A172 (cell line): ENCODE data around the gene PARD6G. TPM values are rescaled to one million over a fixed set of nuclear protein-coding genes. Genes with fewer than 3 reads are reported as not detected.
"Not testable (repeated sequence)": the region's sequence is repeated elsewhere in the genome, so short reads cannot be mapped to it uniquely, and the experiment has no call there.

Experiments
- DNase-seq: peaks from one replicate; pipeline ENCODE4 v3.0.0-alpha.2; 2015; ENCODE audit warnings: low spot score
- total RNA-seq: library from RNA; depleted of rRNA; stranded (reverse); fragments of >200 nt; shearing (Covaris generic); gene quantifications from 2 replicates; pipeline ENCODE4 v1.2.3, GENCODE V29; 2014

The PARD6G gene
- total RNA-seq, 1 experiment from 2014 or later: 8.8 TPM

DNA sequence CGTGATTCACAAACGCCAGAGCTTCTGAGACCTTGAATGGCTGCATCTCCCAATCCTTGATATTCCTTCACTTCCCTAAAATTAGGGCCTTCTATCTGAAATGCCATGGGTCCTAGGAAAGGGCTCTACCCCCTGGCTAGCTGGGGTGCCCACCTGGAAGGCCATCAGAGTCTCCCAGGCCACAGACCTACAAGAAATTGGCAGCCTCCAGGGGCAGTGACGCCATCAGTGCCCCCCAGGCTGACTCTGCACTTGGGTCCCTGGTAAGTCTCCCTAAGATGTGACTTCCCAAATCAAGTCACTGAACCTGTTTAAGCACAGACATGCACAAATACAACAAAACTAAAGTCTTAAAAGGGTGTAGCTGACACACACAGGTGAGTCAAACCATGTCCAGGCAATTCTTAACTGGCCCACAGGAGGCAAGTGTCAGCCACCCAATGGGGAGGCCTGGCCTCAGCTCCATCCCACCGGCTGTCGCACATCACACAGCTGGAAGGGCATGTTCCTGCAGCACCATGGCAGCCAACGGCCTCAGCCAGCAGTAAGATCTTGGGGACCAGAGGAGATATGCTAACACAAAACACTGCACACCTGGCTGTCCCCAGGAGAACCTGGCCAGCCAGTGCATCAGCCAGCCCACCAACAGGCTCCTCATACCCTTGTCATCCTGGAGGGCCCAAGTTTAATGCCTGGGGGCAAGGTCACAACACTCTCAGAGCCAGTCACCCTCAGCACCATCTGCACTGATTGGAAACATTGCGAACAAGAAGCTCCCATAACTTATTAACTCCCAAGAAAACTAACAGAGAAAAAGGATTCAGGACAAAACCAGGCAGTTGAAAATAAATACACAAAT, 5.2 kb downstream of the PARD6G start:
- DNase-seq: no peak

DNA sequence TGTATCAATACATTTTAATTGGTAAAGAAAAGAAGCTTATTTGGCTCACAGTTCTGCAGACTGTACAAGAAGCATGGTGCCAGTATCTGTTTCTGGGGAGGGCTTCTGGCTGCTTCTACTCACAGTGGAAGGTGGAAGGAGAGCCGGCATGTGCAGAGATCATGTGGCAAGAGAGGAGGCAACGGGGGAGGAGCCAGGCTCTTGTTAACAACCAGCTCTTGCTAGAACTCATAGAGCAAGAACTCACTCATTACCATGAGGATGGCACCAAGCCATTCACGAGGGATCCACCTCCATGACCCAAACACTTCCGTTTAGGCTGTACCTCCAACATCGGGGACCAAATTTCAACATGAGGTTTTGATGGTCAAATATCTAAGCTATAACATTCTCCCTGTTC, 7.5 kb downstream of the PARD6G start:
- DNase-seq: no peak

DNA sequence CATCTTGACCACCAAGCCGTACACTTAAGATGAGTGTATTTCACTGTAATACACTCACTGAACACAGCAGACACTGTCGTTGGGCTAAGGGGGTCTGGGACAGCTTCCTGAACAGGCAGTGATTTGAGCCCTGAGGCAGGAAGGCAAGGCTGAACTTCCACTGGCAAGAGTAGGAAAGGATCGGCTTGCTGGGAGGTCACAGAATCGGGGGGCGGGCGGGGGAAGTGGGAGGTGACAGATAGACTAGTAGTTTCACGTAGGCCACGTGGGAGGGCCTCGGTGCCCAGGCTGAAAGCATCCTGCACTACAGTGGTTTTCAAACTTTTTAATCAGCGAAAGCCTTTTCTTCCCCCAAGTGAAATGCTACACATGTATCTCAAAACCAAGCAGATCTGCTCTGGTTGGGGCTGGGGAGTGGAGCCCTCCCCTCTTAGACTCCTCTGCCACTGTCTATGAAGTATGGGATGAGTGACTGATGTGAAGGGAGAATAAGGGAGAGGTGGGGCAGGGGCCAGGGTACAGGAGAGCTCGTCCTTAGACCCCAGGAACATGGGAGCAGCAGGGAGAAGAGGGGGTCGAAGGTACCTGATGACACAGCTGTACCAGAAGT, 8.6 kb downstream of the PARD6G start:
- no peak for DNase-seq

DNA sequence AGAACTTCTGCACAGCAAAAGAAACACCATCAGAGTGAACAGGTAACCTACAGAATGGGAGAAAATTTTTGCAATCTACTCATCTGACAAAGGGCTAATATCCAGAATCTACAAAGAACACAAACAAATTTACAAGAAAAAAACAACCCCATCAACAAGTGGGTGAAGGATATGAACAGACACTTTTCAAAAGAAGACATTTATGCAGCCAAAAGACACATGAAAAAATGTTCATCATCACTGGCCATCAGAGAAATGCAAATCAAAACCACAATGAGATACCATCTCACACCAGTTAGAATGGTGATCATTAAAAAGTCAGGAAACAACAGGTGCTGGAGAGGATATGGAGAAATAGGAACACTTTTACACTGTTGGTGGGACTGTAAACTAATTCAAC, 9.8 kb downstream of the PARD6G start:
- DNase-seq: not testable (repeated sequence)

DNA sequence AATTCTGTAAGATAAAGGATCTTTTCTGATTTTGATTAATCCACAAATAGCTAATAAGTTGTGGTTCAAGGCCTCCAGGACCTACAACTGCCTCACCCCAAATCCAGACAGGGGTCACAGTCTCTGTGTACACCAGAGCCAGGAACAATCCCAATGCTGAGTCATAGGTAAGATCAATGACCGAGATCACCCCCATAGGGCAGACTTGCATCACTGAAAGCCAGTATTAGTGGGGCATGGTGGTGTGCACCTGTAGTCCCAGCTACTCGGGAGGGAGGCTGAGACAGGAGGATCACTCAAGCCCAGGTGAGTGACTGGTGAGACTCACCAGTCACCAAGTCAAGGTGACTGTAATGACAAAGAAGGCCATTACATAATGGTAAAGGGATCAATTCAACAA, 12.9 kb downstream of the PARD6G start:
- no peak for DNase-seq

DNA sequence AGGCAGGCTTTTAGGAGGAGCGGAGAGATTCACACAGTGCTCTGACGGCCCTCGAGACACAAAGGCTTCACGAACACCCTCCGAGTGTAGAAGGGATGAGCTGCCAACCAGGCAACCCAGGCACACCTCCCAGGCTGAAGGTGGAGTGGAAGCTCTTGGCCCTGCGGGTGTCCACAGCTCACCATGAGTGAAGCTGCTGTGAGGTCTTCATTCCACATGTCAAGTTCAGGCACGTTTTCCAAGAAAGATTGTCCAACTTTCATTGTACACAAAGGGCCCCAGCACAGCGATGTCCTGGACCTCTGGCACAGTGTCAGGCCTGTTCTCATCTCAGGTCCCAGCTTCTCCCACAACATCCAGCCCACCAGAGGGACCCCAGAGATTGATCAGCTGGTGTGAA, 13.4 kb downstream of the PARD6G start:
- DNase-seq: no peak

DNA sequence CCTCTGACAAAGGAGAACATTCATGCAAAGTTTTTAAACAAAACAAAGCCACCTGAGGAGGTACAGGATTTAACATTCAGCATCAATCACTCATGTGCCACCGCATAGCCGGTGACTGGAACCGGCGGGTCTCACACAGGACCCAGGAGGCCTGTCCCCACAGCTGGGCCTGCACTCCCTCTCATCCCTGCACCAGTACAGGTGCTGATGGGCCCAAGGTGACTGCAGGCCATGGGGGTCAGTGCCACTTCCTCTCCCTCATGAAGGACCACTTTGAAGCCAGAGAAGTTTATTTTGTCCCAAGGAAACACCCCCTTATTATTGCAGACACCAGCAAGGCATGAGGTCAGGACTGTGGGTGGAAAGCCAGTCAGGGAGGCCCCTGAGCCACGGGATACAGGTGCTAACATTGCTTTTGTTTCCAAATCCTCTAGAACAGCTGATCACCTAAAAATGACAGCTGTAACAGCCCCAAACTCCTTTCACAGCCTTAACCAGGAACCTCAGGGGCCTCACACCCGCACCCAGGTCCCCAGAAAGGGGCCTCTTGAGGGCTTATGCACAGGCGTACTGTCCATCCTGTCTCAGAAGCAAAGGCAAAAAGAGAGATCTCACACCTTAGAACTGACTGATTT, 14.0 kb downstream of the PARD6G start:
- DNase-seq: no peak

DNA sequence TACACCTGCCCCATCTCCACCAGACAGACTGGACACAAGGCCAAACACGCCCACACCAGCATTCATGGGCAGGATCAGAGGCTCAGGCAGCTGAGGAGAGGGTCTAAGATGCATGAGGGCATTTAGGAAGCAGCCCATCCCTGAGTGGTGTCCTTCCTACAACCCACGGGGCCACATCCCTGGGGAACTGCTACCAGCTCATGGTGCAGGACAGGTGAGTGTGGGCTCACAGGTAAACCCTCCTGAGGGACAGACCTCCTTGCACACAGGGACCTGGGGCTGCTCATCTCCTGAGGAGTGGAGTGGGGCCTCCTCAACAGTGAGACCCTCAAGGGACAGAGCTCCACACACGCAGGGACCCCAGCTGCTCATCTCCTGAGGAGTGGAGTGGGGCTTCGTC, 14.6 kb downstream of the PARD6G start:
- DNase-seq: no peak

DNA sequence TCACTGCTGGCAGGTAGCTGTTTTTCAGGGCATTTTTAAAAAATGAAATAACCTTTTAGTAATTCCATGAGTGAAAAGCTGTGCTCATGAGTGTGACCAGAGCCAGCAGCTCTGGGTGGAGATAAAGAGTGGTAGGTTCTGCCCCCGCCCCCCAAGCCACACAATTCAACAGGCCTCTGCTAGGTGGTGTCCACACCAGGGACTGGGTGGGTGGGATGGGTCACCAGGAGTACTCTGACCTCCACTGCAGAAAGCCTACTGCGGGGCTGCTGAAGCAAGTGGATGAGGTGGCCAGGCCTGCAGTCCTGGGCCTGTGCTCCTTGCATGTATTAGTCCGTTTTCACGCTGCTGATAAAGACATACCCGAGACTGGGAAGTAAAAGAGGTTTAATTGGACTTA, 15.3 kb downstream of the PARD6G start:
- DNase-seq: no peak

DNA sequence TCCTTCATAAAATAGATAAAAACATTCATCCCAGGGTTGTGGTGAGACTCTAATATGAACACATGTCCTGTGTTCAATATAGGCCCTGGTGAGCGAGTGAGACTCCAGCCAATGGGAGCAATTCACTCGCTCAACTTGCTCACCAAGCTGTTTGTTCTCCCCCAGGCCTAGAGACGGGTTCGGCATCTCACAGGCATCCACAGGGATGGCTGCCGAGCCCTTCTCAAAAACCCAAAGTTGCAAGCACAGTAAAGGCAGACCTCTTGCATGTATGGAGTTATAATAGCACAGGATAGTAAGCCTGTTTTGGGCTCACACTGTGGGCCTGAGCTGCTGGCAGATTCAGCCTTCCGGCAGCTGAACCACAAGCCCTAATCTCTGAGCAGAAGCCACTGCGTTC, 15.7 kb downstream of the PARD6G start:
- no peak for DNase-seq

DNA sequence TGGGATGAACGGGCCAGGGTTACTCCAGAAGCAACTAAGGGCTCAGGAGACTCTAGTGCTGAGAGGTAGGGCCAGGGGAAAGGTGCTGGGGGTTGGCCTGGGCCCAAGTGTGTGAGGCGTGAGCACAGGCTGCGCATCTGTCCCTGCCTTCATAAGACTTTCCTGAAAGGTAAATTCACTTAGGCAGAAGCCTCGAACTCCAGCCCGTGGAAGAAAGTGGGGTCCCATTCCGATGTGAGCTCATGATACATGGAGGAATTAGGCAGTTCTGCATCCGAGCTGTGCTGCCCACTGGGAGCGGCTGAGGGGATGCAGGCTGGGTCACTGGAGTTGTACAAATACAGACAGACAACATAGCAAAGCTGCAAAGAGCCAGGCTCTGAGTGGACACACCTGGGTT, 16.2 kb downstream of the PARD6G start:
- DNase-seq: no peak

DNA sequence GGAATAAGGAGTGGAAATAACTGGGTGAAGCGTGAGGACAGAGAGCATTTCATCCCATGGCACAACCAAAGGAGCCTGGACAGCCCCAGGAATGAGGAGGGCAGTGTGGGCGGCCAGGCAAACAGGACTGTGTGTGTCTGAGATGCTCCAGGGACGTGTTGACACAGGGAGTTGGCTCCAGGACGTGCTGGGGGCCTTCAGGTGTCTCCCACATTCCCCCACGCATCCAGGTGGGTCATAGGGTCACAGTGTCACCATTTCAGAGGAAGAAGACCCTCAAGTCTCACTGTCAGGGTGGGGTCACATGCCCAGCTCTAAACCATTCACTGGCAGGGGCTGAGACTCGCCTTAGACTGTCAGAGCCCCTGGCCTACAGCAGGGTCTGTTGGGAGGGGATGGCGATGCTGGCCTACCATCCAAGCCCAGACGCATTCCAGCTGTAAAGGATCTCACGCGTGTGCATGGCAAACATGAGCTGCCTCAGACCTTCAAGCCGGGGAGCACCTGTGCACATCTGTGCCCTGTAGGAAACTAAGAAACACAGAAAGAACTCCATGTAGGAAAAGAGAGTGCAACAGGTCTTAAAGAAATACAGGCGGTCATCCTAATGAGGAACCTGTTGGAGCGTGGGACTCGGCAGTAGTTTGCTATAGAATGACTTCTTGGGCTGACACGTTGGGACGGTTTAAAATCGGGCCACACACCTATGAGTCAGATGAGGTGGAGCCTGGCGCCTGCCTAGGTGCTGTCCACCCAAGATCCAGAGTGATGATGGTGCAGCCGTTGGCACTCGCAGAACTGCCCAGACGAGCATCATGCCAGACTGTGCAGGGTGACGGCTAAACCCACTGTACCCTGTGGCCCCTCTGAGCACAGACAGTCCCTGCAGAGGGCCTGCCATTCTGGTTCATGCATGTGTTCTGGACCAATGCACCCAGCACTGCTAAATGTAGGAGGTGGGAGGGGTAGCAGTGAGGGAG, 17.3 kb downstream of the PARD6G start:
- no peak for DNase-seq

DNA sequence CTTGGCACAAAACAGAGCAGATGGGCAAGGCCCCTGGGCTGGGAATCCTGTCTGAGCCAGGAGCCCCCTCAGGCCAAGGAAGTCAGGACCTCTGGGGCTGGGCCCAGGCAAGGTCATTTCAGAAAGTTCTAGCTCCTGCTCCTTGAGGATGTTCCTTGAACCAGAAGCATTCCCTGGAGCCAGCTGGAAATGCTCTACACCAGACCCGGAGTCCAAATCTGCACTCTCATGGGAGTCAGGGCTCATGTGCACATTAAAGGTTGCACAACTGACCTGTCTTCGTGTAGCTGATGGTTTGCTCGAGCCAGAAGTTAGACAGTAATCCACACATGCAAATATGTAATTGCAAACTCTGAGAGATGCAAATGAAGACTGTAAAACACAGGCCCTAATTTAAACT, 18.0 kb downstream of the PARD6G start:
- DNase-seq: no peak

DNA sequence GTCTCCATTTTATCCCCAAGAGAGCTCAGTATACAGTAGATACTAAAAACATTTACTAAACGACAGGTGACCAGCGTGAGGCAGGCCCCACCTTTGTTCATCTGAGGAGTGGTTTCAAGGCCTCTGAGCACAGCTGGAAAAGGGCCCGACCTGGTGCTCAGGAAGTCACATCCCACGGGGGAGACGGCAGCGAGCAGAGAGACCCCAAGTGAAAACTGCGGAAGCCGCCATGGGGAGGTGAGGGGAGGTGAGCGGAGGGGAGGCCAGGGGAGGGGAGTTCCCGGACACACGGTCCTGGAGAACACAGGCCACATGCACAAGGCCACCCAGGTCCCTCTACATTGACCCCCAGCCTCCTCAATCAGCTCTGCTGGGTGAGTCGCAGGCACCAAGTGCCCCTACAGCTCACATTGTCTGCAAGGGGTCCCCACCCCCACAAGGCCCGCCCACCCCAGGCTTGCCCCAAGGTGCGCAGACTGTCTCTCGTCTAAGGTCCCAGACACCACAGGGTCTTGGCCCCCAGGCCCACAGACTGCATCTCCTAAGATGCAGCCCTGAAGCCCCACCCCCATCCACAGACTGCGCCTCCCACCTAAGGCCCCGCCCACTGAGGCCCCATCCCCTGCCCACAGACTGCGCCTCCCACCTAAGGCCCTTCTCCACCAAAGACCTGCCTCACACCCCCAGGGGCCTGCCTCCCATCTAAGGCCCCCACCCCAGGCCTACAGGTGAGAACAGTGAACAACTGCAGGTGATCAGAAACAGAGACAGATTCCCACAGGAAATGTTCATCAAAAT, 19.1 kb downstream of the PARD6G start:
- no peak for DNase-seq

DNA sequence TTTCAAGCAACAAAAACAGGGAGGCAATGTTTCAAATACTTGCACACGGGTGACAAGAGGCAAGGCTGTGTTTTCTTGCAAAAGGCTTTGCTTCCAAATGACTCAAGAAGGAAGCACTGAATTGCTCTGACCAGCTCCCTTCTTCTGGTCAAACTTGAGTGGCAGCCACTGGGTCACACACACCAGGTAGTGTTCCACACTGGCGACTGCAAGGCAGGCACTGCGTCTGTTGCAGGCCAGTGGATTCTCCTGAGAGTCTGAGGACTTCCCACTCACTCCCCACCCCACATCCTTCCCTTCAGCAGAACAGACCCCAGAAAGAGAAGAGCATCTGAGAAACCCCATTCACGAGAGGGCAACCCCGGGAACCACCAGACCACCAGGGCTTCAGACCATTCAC, 19.8 kb downstream of the PARD6G start:
- no peak for DNase-seq

DNA sequence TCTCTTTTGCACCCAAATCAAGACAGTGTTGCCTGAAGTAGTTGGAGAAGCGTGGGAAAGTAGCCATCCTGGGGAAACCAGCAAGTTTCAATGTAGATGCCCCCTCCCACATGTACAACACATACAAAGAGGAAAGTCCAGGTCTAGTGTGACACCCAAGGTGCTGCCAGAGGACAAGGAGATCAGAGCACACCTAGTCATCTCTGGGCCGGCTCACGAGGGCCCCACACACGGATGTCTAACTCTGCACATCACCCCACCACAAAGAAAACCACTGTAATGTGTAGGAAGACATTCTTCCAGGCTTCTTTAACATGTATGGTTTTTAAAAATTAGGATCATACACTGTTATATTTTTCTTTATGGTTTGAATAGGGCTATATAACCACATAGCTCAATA, 21.6 kb downstream of the PARD6G start:
- no peak for DNase-seq

DNA sequence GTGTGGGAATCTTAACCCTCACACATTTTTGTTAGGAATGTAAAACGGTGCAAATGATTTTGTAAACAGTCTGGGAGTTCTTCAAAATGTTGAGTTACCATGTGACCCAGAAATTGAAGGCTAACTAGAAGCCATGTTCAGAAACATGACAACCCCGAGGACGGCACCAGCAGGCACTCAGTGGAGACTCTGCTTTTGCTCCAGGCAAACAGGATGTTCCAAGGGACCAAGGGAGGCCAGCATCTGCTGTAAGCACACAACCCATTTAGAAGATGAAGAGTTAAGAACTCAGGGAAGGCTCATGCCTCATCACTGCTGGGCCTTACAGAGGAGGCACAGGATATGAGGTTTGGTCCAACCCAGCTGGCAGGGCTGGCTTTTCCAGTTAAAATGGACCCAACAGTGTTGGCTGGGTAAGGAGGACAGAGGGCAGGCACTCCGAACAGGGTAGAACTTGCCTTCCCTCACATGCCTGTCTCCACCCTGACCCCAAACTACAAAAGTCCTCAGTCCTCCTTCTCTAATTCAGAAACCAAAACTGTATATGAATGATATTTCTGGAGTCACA, 23.6 kb downstream of the PARD6G start:
- no peak for DNase-seq

DNA sequence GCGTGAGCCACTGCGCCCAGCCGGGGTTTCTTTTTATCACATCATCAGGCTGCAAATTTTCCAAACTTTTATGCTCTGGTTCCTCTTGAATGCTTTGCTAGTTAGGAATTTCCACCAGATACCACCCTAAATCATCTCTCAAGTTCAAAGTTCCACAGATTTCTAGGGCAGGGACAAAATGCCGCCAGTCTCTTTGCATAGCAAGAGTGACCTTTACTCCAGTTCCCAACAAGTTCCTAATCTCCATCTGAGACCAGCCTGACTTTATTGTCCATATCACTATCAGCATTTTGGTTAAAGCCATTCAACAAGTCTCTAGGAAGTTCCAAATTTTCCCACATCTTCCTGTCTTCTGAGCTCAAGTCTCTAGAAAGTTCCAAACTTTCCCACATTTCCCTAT, 27.8 kb downstream of the PARD6G start:
- not testable (repeated sequence) for DNase-seq

DNA sequence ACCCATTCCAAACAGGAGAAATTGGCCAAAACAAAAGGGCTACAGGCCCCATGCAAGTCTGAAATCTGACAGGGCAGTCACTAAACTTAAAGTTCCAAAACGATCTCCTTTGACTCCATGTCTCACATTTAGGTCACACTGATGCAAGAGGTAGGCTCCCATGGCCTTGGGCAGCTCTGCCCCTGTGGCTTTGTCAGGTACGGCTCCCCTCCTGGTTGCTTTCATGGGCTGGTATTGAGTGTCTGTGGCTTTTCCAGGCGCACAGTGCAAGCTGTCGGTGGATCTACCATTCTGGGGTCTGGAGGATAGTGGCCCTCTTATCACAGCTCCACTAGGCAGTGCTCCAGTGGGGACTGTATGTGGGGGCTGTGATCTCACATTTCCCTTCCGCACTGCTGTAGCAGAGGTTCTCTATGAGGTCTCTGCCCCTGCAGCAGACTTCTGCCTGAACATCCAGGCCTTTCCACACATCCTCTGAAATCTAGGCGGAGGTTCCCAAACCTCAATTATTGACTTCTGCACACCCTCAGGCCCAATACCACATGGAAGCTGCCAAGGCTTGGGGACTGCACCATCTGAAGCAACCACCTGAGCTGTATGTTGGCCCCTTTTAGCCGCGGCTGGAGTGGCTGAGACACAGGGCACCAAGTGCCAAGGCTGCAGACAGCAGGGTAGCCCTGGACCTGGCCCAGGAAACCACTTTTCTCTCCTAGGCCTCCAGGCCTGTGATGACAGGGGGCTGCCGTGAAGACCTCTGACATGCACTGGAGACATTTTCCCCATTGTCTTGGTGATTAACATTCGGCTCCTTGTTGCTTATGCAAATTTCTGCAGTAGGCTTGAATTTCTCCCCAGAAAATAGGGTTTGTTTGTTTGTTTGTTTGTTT, 28.7 kb downstream of the PARD6G start:
- no peak for DNase-seq

DNA sequence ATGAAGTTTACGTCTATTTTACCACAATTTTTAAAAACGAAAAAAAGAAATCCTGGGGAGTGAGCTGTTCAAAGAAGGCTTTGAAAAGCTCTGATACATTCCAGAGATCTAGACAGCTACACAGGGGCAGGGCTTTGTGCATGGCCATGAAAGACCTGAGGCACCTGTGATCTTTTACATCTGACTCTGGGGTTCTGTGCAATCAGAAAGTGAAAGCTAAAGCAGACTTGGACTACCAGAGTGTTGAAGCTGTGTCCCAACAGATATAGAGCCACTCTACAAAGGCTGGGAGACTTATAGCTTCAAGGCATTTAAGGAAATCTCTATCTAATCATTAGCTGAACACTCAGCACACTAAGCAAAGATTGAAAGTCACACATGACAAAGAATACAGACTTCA, 34.1 kb downstream of the PARD6G start:
- no peak for DNase-seq
